SK-N-MC (cell line): Measurements from ENCODE around the gene CBX5.

Experiments used
- DNase-seq: peaks from one replicate; pipeline ENCODE4 v3.0.0-alpha.2; 2011; ENCODE audit warnings: low read depth, low spot score
- H3K27ac ChIP-seq: fragments of 200-600 bp; sonication (generic); 2 replicates; pipeline ENCODE4 v1.5.1; 2016; ENCODE audit warnings: mixed run types
- H3K36me3 ChIP-seq: fragments of 200-600 bp; sonication (generic); 2 replicates; pipeline ENCODE4 v1.6.1; 2017; ENCODE audit warnings: antibody characterized with exemption, low read length, mixed read lengths; ENCODE audit not compliant: insufficient read depth
- H3K4me3 ChIP-seq: fragments of 200-600 bp; sonication (generic); 2 replicates; pipeline ENCODE4 v1.5.1; 2016
- H3K9ac ChIP-seq: fragments of 200-600 bp; sonication (generic); 2 replicates; pipeline ENCODE4 v1.8.0; 2017; ENCODE audit warnings: mixed run types, mixed read lengths; ENCODE audit not compliant: insufficient read length
- H3K9me3 ChIP-seq: fragments of 200-600 bp; sonication (generic); 2 replicates; pipeline ENCODE4 v1.6.1; 2017; ENCODE audit warnings: low read depth, mild to moderate bottlenecking, antibody characterized with exemption, low read length, moderate library complexity, mixed read lengths
- EZH2 ChIP-seq: fragments of 200-600 bp; sonication (generic); IDR thresholded peaks from one replicate; pipeline ENCODE4 v1.6.1; 2017; ENCODE audit warnings: antibody characterized with exemption
- FOXP2 ChIP-seq: optimal IDR thresholded peaks from 2 replicates; pipeline ENCODE3; 2011; ENCODE audit warnings: mild to moderate bottlenecking, moderate library complexity; ENCODE audit not compliant: insufficient read depth; ENCODE audit errors: extremely low read length, control extremely low read depth
- POLR2AphosphoS5 ChIP-seq: IDR thresholded peaks from 2 replicates; pipeline ENCODE4 v1.6.1; 2012; ENCODE audit warnings: mild to moderate bottlenecking, low read depth, low read length, borderline replicate concordance

The CBX5 gene

DNA sequence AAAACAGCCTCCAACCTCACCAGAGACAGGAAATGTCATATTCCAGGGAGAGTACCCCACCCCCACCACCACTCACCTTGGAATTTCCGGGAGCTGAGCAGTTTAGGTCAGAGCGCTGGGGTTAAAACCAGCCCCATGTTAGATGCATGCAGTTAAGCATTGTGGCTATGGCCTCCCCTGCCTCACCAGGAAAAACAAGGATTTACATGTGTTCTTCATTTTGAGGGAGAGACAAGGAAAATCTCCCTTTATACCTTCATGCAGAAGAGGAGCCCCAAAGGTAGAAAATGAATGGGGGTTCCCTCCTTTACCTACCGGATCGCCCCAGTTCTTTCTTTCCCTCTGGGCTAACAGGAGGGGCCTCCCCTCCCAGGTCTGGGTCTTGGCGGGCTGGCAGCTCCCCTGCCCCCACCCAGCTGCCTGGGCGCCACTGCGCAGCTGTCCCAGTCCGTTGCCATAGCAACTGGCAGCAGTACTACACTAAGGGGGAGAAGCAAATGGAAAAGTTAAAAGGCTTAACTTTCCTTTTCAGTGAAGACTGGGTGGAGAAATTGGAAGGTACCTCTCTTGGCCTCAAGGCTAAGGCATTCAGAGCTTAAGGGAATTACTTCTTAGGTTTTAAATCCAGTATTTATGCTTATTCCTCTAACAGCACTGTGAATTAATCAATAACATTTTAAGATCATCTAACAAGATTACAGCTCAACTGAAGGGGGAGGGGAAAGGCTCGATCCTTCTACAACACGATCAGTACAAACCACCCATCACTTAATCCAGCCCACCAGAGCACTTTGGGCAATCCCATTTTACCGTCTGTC is 20.5 kb downstream of the CBX5 start:
- H3K27ac ChIP-seq, result peak overlapping the region; percentile 96
- H3K9ac ChIP-seq, result peak overlapping the region; percentile 80
- no peaks in the 10 kb centered on the region for H3K9me3 ChIP-seq
- H3K36me3 ChIP-seq, result peaks cover 37% of the 10 kb centered on the region
- TF ChIP-seq POLR2AphosphoS5, result peak; percentile 60
- no peak for TF ChIP-seq EZH2
- H3K4me3 ChIP-seq, result peak overlapping the region; percentile 85
- peak; percentile 92 for DNase-seq

DNA sequence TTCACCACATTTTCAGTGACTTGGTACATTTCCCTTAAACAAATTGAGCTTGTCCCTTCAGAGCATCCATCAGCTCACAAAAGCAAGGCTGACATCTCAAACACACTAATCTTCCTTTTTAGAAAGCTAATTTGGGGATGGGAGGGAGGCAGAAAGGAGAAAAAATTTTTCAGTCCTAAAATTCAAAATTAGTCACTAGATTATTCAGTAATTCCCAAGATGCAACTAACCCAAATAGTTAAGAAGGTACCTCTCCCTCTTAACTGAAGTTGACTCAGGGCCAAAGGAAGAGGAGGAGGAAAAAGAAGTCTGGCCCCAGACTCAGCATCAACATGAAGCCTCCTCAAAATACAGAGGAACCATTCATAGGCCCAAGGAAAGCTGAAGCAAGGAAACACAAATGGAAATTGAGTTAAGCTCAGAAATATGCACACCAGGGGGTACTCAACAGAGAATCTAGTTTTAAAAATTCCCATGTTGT is 21.7 kb downstream of the CBX5 start:
- peak overlapping the region; percentile 80 for H3K9ac ChIP-seq

DNA sequence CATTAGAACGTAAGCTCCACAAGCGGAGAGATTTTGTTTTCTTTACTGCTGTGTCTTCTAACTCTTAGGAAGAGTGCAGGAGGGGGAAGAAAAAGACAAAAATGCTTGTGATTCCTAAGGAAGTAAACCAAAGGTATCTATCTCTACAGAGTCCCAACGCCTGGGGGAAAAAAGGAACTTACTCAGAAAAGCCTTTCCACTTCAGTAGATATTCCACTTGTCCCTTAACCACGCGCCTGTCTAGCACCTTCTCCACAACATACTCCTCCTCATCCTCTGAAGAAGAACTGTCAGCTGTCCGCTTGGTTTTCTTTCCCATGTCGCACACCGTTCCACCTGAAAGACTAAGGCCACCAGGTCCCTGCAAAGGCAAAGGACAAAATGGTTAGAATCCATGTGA is 22.6 kb downstream of the CBX5 start:
- H3K9ac ChIP-seq, result peak overlapping the region; percentile 80
- DNase-seq, result no peak
- H3K4me3 ChIP-seq, result peak overlapping the region; percentile 85
- peak overlapping the region; percentile 96 for H3K27ac ChIP-seq
- H3K9me3 ChIP-seq, result no peaks in the 10 kb centered on the region
- TF ChIP-seq POLR2AphosphoS5 (no peak), FOXP2 (no peak), EZH2 (no peak)
- H3K36me3 ChIP-seq, result peaks cover 58% of the 10 kb centered on the region

More for the DNA sequence above, 21.7 kb downstream of the CBX5 start:
- DNase-seq, result no peak
- peak overlapping the region; percentile 96 for H3K27ac ChIP-seq
- no peaks in the 10 kb centered on the region for H3K9me3 ChIP-seq
- TF ChIP-seq EZH2 (no peak), POLR2AphosphoS5 (no peak; the same call in 1 of the 2 replicates), FOXP2 (no peak)
- H3K4me3 ChIP-seq, result peak overlapping the region; percentile 85
- peaks cover 49% of the 10 kb centered on the region for H3K36me3 ChIP-seq

DNA sequence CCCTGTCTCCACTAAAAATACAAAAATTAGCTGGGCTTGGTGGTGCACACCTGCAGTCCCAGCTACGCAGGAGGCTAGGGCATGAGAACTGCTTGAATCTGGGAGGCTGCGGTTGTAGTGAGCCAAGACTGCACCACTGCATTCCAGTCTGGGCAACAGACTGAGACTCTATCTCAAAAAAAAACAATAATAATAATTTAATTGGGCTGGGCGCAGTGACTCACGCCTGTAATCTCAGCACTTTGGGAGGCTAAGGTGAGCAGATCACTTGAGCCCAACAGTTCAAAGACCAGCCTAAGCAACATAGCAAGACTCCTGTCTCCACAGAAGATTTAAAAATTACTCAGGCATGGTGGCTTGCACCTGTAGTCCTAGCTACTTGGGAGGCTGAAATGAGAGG is 26.7 kb downstream of the CBX5 start:
- H3K9ac ChIP-seq, result no peak overlapping the region
- H3K36me3 ChIP-seq, result peaks cover 87% of the 10 kb centered on the region
- no peak overlapping the region for H3K4me3 ChIP-seq
- peak overlapping the region; percentile 62; the same call in 1 of the 2 replicates for H3K27ac ChIP-seq
- TF ChIP-seq POLR2AphosphoS5 (no peak), EZH2 (no peak), FOXP2 (no peak)
- no peak for DNase-seq
- H3K9me3 ChIP-seq, result no peaks in the 10 kb centered on the region

DNA sequence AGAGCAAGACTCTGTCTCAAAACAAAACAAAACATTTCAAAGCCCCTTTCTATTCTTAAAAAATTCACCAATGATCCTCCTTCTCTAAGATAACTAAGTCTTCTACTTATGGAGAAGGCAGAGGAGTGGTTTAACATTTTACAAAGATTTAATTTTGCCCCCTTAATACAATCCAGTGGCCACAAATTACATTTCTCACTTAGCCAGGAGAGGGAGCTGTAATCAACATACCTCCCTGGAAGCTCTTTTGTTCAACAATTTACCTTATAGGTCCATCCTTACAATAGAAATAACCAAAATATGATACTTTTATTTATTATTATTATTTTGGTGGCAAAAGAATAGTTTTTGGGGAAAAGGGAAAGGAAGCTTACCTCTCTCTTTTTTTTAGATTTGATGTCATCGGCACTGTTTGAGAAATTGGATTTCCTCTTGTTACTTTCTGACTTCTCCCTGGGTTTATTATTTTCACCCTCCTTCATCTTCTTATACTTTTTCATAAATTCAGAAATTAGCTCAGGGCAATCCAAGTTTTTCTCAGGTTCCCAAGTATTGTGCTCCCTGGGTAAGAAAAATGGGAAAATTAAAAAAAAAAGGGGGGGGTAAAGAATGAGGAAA is 28.1 kb downstream of the CBX5 start:
- Histone ChIP-seq H3K27ac (peak overlapping the region; percentile 62), H3K36me3 (peaks cover 87% of the 10 kb centered on the region), H3K9ac (no peak overlapping the region), H3K9me3 (no peaks in the 10 kb centered on the region), H3K4me3 (no peak overlapping the region)
- DNase-seq, result no peak
- TF ChIP-seq EZH2, result no peak
- no peak for TF ChIP-seq FOXP2
- TF ChIP-seq POLR2AphosphoS5, result no peak

DNA sequence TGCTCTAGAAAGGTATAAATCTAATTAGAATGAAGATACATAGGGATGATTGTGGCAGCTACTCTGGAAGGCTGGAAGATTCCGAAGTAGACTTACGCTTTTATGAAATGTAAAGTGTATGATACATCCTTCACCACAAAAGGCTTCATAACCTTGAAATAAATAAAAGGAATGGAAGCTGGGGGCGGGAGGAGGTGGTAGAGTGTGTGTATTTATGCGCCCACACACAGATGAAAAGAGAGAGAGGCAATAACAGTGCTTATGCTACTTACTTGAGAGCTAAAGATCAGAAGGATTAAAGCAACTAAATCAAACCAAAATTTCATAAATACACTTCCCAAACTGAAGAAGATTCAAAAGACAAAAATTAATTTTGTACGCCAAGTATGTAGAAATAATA is 30.4 kb downstream of the CBX5 start:
- Histone ChIP-seq H3K27ac (no peak overlapping the region), H3K36me3 (peaks cover 83% of the 10 kb centered on the region), H3K4me3 (no peak overlapping the region), H3K9me3 (no peaks in the 10 kb centered on the region), H3K9ac (peak overlapping the region; percentile 0)
- DNase-seq, result no peak
- TF ChIP-seq POLR2AphosphoS5 (no peak), EZH2 (no peak), FOXP2 (no peak)

DNA sequence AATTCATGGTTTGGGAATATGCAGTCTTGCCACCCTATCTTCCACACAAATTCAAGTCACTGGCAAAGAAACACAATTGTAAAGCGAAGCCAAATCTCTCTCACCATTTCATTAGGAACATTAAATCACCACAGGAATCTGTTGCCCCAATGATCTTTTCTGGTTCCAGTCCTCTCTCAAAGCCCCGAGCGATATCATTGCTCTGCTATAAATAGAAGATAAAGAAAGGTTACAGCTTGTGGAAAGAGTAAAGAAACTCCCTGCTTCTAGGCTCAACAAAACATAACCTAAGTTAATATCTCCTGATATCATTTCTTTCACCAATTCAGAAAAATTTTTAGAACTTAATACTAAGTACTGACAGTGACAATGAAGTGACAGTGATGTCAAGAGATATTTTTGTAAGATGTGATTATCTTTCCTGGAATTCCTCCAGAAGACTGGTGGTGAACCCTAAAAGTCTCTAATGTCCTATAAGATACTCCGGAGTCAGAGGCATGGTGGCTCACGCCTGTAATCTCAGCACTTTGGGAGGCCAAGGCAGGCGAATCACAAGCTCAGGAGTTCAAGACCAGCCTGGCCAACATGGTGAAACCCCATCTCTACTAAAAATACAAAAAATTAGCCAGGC is 33.8 kb downstream of the CBX5 start:
- Histone ChIP-seq H3K9ac (no peak overlapping the region), H3K9me3 (no peaks in the 10 kb centered on the region), H3K27ac (no peak overlapping the region), H3K36me3 (peaks cover 85% of the 10 kb centered on the region), H3K4me3 (no peak overlapping the region)
- TF ChIP-seq POLR2AphosphoS5 (no peak), EZH2 (no peak), FOXP2 (no peak)
- no peak for DNase-seq

DNA sequence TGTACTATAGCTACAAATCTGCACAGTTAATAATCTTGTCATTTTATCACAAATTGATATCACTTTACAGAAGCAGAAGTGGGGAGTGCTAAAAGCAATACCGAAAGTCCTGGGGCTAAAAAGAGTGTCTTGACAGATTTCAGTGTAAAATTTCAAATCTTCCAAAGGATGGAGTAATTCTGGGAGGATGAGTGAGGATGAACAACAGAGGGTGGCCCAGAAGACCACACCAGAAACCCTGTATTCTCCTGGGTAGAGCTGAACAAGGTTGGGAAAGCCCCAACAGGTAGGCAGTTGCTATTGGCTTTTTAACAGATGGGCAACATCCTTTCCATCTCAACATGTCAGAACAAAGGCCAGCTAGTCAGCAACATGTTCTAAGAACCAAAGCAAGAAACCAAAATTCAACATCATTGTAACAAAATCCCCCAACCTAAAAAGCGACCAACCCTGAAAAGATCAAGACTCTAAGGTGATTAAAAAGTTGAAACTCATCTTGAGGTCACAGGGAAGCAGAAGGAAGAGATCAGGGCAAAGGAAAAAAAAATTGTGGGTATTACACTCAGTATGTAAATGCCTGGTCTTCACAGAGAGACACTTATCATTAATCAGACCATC is 38.8 kb downstream of the CBX5 start:
- H3K9me3 ChIP-seq, result no peaks in the 10 kb centered on the region
- no peak for DNase-seq
- peaks cover 88% of the 10 kb centered on the region for H3K36me3 ChIP-seq
- TF ChIP-seq FOXP2 (no peak), POLR2AphosphoS5 (no peak), EZH2 (no peak)
- no peak overlapping the region for H3K4me3 ChIP-seq
- no peak overlapping the region for H3K9ac ChIP-seq
- H3K27ac ChIP-seq, result peak overlapping the region; percentile 9; the same call in 1 of the 2 replicates
